Measurements from ENCODE around the gene OMP.

OMP gene

GRCh38 chr11:77093987-77094840, 8.4 kb upstream of the OMP start:
- ChIA-PET POLR2A (no interaction called here), CTCF (interaction anchor here (0.6 to 1.3 kb wide), 5 partner anchors 9 to 456 kb away, joined by 3 to 6 read pairs (median 3); partner anchors contain the start of gene OMP)
- TF ChIP-seq ZNF623 (tag by site-specific recombination; IDR thresholded peaks at IDR 0.05) (no peak), MYNN (tag by site-specific recombination; IDR thresholded peaks at IDR 0.05; ENCODE audit: borderline replicate concordance) (no peak), ZSCAN23 (tag by site-specific recombination; IDR thresholded peaks at IDR 0.05) (no peak), ZNF157 (tag by site-specific recombination; IDR thresholded peaks at IDR 0.05) (no peak), ZNF488 (tag by site-specific recombination; IDR thresholded peaks at IDR 0.05) (no peak), ZNF654 (tag by site-specific recombination; IDR thresholded peaks at IDR 0.05; ENCODE audit: low read depth) (no peak), SALL2 (tag by site-specific recombination; IDR thresholded peaks at IDR 0.05; ENCODE audit: borderline replicate concordance) (no peak), ZNF239 (tag by site-specific recombination; IDR thresholded peaks at IDR 0.05) (no peak)
- TF ChIP-seq, protein P1, sequence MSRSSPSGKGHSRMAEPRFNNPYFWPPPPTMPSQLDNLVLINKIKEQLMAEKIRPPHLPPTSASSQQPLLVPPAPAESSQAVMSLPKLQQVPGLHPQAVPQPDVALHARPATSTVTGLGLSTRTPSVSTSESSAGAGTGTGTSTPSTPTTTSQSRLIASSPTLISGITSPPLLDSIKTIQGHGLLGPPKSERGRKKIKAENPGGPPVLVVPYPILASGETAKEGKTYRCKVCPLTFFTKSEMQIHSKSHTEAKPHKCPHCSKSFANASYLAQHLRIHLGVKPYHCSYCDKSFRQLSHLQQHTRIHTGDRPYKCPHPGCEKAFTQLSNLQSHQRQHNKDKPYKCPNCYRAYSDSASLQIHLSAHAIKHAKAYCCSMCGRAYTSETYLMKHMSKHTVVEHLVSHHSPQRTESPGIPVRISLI (tag by site-specific recombination; IDR thresholded peaks at IDR 0.05) = no peak

DNA sequence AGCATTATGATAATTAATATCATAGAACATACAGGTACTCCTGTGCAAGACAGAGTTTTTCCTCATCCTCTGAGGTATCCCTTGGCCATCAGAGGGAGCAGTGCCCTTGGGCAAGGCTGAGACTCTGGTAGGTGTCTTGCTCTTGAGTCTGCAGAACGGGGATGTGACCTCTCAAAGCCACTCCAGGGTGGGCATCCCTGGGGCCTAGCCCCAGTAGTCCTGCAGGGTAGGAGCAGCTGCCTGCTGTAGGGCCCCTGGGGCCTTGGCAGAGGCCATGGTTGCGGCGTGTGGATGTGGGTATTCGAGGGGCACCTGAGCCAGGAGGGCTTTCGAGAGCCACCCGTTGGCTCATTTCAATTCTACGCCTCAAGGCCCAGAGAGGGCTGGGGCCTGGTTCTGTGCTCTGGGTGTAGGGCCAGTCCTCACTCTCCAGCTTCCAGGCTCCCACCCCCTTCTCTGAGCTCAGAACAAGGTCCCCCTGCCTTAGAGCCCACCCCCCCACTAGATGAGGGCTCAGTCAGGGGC, 7.7 kb upstream of the OMP start:
- Histone ChIP-seq H3K4me3 (ENCODE audit: low read depth, low read length) (no peak overlapping the region), H3K36me3 (ENCODE audit: control insufficient read depth in 2 of 2, insufficient read depth in 1 of 2, low read length in 2 of 2) (no peaks in the 10 kb centered on the region), H3K9me3 (ENCODE audit: control insufficient read depth, insufficient read depth, low read depth, low read length) (no peaks in the 10 kb centered on the region), H3K4me1 (ENCODE audit: control insufficient read depth, insufficient read depth, low read length) (no peaks in the 10 kb centered on the region), H3K27ac (ENCODE audit: extremely low read depth, low read depth, low read length) (no peak overlapping the region)
- POLR2A ChIA-PET = no interaction called here
- CTCF ChIA-PET = interaction anchor here (0.6 to 1.4 kb wide), 5 partner anchors 8 to 175 kb away, joined by 3 read pairs; partner anchors contain the start of gene OMP
- TF ChIP-seq ZNF561 (tag by site-specific recombination; IDR thresholded peaks at IDR 0.05; ENCODE audit: borderline replicate concordance) (no peak), RBAK (tag by site-specific recombination; IDR thresholded peaks at IDR 0.05) (no peak), ZNF335 (tag by site-specific recombination; conservative IDR thresholded peaks at IDR 0.05) (no peak), GFI1B (tag by site-specific recombination; IDR thresholded peaks at IDR 0.05) (no peak), REPIN1 (tag by site-specific recombination; IDR thresholded peaks at IDR 0.05; ENCODE audit: low read depth) (no peak), ZNF571 (tag by site-specific recombination; IDR thresholded peaks at IDR 0.05) (no peak), ZSCAN16 (tag by site-specific recombination; IDR thresholded peaks at IDR 0.05) (no peak), ZNF510 (tag by site-specific recombination; IDR thresholded peaks at IDR 0.05; ENCODE audit: insufficient replicate concordance) (no peak), ZNF274 (IDR thresholded peaks at IDR 0.05; ENCODE audit: low read length) (no peak), ZNF274 (tag by site-specific recombination; IDR thresholded peaks at IDR 0.05; ENCODE audit: borderline replicate concordance) (no peak), KLF7 (tag by site-specific recombination; IDR thresholded peaks at IDR 0.05; ENCODE audit: borderline replicate concordance) (no peak), ZNF239 (tag by site-specific recombination; IDR thresholded peaks at IDR 0.05) (no peak), ZNF132 (tag by site-specific recombination; IDR thresholded peaks at IDR 0.05; ENCODE audit: borderline replicate concordance) (no peak), ZNF837 (tag by site-specific recombination; IDR thresholded peaks at IDR 0.05) (no peak), INSM2 (tag by site-specific recombination; IDR thresholded peaks at IDR 0.05) (no peak), ZNF692 (tag by site-specific recombination; IDR thresholded peaks at IDR 0.05) (no peak), ZFP3 (tag by site-specific recombination; IDR thresholded peaks at IDR 0.05; ENCODE audit: low read depth) (no peak)
- TF ChIP-seq, protein P2, sequence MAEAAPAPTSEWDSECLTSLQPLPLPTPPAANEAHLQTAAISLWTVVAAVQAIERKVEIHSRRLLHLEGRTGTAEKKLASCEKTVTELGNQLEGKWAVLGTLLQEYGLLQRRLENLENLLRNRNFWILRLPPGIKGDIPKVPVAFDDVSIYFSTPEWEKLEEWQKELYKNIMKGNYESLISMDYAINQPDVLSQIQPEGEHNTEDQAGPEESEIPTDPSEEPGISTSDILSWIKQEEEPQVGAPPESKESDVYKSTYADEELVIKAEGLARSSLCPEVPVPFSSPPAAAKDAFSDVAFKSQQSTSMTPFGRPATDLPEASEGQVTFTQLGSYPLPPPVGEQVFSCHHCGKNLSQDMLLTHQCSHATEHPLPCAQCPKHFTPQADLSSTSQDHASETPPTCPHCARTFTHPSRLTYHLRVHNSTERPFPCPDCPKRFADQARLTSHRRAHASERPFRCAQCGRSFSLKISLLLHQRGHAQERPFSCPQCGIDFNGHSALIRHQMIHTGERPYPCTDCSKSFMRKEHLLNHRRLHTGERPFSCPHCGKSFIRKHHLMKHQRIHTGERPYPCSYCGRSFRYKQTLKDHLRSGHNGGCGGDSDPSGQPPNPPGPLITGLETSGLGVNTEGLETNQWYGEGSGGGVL (tag by site-specific recombination; IDR thresholded peaks at IDR 0.05) = no peak
- TF ChIP-seq, protein P1 (tag by site-specific recombination; IDR thresholded peaks at IDR 0.05) = no peak

More at GRCh38 chr11:77093987-77094840, 8.4 kb upstream of the OMP start:
- no peak overlapping the region for H3K27ac ChIP-seq (ENCODE audit: extremely low read depth, low read depth, low read length)
- H3K4me1 ChIP-seq (ENCODE audit: control insufficient read depth, insufficient read depth, low read length) = no peaks in the 10 kb centered on the region
- no peak overlapping the region for H3K4me3 ChIP-seq (ENCODE audit: low read depth, low read length)
- H3K9me3 ChIP-seq (ENCODE audit: control insufficient read depth, insufficient read depth, low read depth, low read length) = no peaks in the 10 kb centered on the region
- H3K36me3 ChIP-seq (ENCODE audit: control insufficient read depth in 2 of 2, insufficient read depth in 1 of 2, low read length in 2 of 2) = no peaks in the 10 kb centered on the region
